Measurements from ENCODE around the gene TRIM41. TPM values are rescaled to one million over a fixed set of nuclear protein-coding genes. Genes with fewer than 3 reads are reported as not detected.
A peak's percentile ranks its signal among the peaks of the same experiment; 100 is the strongest.

Gene TRIM41
- total and polyA plus RNA-seq, 9 of the 15 experiments (the other 6 are each of a cell fraction or from before 2014, with no cell fraction given), result 1.8 to 47.6 (median 20.9) TPM

- TF ChIP-seq MGA (IDR thresholded peaks at IDR 0.05) (no peak), CBX1 (IDR thresholded peaks at IDR 0.05; ENCODE audit: low read depth) (peak; percentile 88; the same call in 1 of the 2 replicates)
- TF ChIP-seq, protein P1, sequence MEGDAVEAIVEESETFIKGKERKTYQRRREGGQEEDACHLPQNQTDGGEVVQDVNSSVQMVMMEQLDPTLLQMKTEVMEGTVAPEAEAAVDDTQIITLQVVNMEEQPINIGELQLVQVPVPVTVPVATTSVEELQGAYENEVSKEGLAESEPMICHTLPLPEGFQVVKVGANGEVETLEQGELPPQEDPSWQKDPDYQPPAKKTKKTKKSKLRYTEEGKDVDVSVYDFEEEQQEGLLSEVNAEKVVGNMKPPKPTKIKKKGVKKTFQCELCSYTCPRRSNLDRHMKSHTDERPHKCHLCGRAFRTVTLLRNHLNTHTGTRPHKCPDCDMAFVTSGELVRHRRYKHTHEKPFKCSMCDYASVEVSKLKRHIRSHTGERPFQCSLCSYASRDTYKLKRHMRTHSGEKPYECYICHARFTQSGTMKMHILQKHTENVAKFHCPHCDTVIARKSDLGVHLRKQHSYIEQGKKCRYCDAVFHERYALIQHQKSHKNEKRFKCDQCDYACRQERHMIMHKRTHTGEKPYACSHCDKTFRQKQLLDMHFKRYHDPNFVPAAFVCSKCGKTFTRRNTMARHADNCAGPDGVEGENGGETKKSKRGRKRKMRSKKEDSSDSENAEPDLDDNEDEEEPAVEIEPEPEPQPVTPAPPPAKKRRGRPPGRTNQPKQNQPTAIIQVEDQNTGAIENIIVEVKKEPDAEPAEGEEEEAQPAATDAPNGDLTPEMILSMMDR (IDR thresholded peaks at IDR 0.05 in 2 of 3, conservative IDR thresholded peaks at IDR 0.05 in 1 of 3; ENCODE audit: insufficient read depth in 2 of 3, low read depth in 1 of 3, low read length in 3 of 3), result peak in 1 of 3 experiments; percentile 11; a peak in 1 of 6 replicates
- TF ChIP-seq, protein P2, sequence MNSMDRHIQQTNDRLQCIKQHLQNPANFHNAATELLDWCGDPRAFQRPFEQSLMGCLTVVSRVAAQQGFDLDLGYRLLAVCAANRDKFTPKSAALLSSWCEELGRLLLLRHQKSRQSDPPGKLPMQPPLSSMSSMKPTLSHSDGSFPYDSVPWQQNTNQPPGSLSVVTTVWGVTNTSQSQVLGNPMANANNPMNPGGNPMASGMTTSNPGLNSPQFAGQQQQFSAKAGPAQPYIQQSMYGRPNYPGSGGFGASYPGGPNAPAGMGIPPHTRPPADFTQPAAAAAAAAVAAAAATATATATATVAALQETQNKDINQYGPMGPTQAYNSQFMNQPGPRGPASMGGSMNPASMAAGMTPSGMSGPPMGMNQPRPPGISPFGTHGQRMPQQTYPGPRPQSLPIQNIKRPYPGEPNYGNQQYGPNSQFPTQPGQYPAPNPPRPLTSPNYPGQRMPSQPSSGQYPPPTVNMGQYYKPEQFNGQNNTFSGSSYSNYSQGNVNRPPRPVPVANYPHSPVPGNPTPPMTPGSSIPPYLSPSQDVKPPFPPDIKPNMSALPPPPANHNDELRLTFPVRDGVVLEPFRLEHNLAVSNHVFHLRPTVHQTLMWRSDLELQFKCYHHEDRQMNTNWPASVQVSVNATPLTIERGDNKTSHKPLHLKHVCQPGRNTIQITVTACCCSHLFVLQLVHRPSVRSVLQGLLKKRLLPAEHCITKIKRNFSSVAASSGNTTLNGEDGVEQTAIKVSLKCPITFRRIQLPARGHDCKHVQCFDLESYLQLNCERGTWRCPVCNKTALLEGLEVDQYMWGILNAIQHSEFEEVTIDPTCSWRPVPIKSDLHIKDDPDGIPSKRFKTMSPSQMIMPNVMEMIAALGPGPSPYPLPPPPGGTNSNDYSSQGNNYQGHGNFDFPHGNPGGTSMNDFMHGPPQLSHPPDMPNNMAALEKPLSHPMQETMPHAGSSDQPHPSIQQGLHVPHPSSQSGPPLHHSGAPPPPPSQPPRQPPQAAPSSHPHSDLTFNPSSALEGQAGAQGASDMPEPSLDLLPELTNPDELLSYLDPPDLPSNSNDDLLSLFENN (IDR thresholded peaks at IDR 0.05; ENCODE audit: low read depth in 2 of 2, low read length in 2 of 2), result no peak
- TF ChIP-seq, protein P3, sequence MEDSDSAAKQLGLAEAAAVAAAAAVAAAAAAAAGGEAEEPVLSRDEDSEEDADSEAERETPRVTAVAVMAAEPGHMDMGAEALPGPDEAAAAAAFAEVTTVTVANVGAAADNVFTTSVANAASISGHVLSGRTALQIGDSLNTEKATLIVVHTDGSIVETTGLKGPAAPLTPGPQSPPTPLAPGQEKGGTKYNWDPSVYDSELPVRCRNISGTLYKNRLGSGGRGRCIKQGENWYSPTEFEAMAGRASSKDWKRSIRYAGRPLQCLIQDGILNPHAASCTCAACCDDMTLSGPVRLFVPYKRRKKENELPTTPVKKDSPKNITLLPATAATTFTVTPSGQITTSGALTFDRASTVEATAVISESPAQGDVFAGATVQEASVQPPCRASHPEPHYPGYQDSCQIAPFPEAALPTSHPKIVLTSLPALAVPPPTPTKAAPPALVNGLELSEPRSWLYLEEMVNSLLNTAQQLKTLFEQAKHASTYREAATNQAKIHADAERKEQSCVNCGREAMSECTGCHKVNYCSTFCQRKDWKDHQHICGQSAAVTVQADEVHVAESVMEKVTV (CRISPR knock-in tag; IDR thresholded peaks at IDR 0.05), result no peak
Observed at GRCh38 chr5:181191526-181192336, 31.4 kb upstream of the TRIM41 start (continued).

All from K562 (cell line).